ENCODE measurements around the gene LBHD2. TPM values are rescaled to one million over a fixed set of nuclear protein-coding genes. Genes with fewer than 3 reads are reported as not detected.

LBHD2 gene
- total RNA-seq, 1 experiment from 2014 or later: not detected

DNA sequence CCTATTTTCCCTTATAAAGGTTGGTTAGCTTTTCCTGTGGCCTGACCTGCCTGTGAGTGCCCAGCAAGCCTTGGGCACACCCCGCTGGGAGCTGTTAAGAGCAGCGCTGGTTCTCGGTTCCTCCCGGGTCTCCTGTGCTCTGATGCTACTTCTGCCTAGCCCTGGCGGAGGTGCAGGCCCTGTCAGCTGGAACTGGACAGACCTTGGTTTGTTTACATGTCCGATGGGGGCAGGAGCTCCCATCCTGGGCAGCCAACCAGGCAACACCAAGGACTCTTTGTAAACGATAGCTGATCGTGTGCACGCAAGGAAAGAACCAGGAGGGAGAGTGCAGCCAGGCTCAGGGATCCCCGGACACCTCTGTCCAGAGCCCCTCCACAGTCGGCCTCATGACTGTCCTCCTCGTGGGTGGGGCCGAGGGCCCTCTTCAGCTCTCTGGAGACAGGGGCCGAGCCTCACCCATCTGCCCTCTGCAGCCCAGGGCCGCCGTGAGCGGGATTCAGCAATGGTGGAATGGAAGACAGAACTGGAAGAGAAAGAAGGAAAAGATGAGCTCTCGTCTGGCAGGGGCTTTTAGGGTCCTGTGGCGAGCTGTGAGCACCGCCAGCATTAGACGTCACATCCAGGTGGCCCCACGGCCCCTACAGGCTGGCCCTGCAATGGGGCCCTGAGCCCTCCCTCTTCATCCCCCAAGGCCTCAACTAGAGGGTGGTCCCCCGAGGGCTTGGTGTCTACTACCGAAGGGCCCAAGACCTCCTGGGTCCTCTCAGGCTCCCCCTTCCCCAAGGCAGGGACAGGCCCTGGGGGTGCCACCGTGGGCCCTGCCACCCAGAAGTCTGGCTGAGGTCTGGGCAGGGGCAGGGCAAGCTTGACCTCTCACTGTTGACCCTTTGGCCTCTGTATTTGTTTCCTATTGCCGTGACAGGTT, 51.6 kb downstream of the LBHD2 start:
- in situ Hi-C loops (cut with HindIII; ENCODE audit: low pct_unique_long_range_greater_than_20kb, low sequenced_read_pairs): no loop called here
- DNase-seq (ENCODE audit: low read depth): no peak

DNA sequence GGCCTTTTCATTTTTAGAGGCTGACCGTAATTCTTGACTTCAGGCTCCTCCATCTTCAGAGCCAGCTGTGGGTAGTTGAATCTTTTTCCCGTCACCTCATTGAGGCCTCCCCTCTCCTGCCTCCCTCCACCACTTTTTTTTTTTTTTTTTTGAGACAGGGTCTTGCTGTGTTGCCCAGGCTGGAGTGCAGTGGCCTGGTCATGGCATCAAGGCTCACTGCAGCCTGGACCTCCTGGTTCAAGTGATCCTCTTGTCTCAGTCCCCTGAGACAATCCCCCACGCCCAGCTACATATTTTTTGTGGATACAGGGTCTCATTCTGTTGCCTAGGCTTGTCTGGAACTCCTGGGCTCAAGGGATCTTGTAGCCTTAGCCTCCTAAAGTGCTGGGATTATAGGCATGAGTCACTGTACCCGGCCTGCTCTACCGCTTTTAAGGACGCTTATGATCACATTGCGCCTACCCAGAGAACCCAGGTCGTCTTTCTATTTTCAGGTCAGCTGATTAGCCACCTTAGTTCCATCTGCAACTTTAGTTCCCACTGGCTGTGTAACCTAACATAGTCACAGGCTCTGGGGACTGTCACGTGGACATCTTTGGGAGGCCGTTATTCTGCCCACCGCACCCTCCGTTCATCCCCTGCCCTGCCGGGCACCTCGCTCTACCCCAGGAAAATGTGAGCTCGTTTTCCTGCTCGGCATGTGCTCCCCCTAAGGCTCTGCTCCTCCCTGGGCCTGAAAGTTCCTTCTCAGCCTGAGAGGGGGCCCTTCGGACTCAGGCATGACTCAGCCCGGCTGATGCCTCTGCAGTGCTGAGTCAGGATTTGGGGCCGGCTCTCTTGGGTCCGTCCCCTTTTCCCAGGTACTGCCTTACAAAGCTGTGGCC, 52.6 kb downstream of the LBHD2 start:
- in situ Hi-C loops (cut with HindIII; ENCODE audit: low pct_unique_long_range_greater_than_20kb, low sequenced_read_pairs): no loop called here
- peak; percentile 66 for DNase-seq (ENCODE audit: low read depth)

DNA sequence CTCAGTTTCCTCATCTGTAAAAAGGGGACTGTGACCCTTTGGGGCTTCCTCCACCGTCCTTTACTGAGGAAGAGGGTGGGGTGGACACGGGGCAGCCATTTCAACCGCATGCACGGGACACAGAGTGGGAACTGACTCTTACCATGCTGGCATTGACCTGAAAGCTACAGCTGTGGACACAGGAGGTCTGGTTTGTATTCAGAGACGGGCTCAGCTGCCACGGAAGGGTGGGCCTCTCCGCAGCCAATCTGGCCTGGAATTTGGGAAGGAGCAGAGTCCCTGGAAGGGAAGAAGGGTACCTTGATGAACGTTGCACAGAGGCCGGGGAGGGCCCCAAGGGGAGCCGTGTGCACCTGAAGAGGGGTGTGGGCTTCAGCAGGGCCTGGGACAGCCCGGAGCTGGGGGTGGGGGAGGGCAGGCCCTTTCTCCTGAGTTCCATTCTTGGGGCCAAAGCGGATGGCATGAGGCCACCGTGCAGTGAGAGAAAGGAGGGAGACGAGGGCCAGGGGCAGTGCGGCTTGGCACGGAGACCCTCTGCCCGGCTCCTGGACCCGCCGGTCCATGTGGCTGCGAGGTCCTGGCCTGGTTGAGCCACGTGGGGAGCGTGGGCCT, 53.8 kb downstream of the LBHD2 start:
- no peak for DNase-seq (ENCODE audit: low read depth)
- in situ Hi-C loops (cut with HindIII; ENCODE audit: low pct_unique_long_range_greater_than_20kb, low sequenced_read_pairs): no loop called here

- DNase-seq (ENCODE audit: low read depth): no peak
- in situ Hi-C loops (cut with HindIII; ENCODE audit: low pct_unique_long_range_greater_than_20kb, low sequenced_read_pairs): no loop called here
These were observed 54.5 kb downstream of the LBHD2 start for GRCh38 chr14:103138301-103139131.

GRCh38 chr14:103139132-103140025, 55.4 kb downstream of the LBHD2 start:
- in situ Hi-C loops (cut with HindIII; ENCODE audit: low pct_unique_long_range_greater_than_20kb, low sequenced_read_pairs): no loop called here

More at GRCh38 chr14:103139132-103140025, 55.4 kb downstream of the LBHD2 start:
- no peak for DNase-seq (ENCODE audit: low read depth)

Other genes with a start within 250 kb of the LBHD2 start
- 0.41 and 1.5 TPM in 2 replicates for gene AMN, start 161.5 kb upstream of the LBHD2 start, total RNA-seq (2014; rRNA removed; shearing (Covaris generic); ENCODE audit: low replicate concordance)
- 7.5 and 12.9 TPM in 2 replicates for gene CDC42BPB, start 26.7 kb upstream of the LBHD2 start, total RNA-seq (2014; rRNA removed; shearing (Covaris generic); ENCODE audit: low replicate concordance)
- gene EXOC3L4, start 10.5 kb downstream of the LBHD2 start, total RNA-seq (2014; rRNA removed; shearing (Covaris generic); ENCODE audit: low replicate concordance): 0.98 TPM in 1 of 2 replicates, not detected in the other
- 124 and 157 TPM in 2 replicates for gene TNFAIP2, start 39.3 kb downstream of the LBHD2 start, total RNA-seq (2014; rRNA removed; shearing (Covaris generic); ENCODE audit: low replicate concordance)